ENCODE results near the gene STARD3.

Gene STARD3

GRCh38 chr17:39672522-39673334 is 35.8 kb downstream of the STARD3 start:
- DNase-seq (ENCODE audit: low read depth) = no peak

DNA sequence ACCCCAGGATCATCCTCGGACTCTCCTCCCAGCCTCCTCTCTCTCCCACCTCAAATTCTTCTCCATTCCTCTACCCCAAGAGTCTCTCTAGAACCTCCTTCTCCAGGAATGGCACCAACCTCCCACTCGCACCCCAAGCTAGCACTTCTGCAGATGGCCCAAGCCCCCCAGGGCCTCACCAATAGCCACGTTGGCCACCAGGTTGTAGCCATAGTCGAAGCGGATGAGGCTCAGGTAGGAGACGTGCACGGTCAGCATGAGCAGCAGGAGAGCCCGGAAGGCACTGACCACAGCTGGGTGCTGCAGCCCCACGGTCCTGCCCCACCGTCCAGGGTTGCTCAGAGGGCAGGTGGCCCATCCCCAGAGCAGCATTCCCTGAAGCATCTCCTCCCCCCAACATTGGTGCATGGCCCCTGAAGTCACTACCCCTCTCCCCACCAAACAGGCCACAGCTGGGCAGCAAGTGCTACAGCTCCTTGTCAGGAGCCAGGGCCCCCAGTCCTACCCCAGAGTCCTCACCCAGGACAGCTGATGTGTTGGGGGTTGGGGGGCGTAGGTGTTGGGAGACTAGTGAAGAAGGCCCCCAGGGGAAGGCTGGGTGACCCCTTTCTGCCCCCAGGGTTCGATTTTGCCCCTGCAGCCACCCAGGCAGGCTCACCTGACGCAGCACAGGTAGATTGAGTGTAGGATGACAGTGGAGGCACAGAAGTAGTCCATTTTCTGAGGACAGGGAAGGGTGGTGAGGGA is 36.6 kb downstream of the STARD3 start:
- DNase-seq (ENCODE audit: low read depth) = no peak

DNA sequence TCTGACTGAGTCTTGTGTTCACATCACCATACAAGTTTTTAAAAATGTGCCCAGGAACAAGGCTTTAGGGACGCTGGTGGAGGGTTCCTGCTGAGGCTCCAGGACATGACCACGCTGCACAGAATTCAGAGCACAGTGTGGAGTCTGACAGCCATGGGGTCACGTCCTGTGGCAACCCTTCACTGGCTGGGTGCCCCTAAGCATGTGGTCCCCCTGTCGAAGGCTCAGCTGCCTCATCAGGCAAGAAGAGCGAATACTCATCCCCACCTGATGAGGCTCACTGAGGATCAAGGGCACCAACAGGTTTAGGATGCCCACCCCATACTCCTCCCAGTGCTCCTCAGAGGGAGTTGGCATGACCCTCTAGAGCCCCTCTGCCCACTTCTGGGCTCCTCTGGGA is 37.2 kb downstream of the STARD3 start:
- DNase-seq (ENCODE audit: low read depth) = no peak

DNA sequence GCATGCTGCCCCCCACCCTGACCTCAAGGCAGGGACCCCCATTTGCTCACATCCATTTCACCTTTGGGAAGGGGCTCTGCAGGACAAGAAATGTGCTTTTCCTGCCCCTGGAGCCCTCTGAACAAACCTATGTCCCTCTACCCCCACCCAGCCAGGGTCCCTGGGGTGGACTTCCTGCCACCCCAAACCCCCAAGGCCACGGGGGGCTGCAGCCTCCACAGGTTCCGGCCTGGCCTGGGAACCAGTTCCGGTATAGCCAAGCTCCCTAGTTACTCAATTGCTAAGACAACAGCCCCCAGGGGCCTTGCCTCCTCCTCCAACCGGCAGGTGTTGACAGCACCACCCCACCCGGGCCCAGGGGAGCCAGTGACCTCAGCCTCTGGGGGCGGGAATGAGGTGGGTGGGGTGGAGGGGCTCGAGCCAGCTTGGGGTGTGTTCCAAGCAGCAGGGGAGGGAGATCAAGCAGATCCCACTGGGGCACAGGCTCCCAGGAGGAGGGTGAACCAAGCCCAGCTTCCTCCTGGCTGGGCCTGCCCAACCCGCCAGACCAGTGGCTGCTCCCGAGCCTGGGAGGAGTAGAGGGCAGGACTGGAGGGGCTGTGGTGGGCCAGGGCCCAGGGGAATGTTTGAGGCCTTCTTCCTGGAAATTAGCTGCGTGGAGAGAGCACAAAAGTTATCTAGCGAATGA is 37.9 kb downstream of the STARD3 start:
- no peak for DNase-seq (ENCODE audit: low read depth)

GRCh38 chr17:39675390-39676082 is 38.6 kb downstream of the STARD3 start:
- no peak for DNase-seq (ENCODE audit: low read depth)

DNA sequence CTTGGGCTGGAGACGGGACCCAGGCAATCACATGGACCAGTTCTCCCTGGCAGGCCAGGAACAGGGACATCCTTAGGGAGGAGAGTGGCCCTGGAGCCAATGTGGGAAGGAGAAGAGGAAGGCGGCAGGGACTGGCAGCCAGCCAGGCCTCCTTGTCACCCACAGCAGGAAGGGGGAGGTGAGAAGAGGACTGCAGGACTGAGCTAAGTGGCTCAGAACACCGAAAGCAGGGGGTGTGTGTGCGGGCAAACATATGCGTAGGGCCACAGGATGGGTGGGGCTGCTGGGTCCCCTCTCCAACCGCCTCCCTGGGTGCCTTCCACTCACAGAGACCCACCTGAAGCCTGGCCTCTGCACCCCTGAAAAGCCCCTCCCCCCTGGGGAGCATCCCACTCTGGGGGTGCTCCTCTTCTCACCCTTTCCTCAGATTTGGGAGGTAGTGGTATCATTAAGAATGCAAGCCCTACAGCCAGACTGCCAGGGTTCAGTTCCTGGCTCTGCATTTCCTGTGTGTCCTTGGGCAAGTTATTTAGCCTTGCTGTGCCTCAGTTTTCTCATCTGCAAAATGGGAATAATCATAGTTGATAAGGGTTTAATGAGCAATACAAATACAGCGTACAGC is 39.4 kb downstream of the STARD3 start:
- no peak for DNase-seq (ENCODE audit: low read depth)

- DNase-seq (ENCODE audit: low read depth) = no peak
Measured at GRCh38 chr17:39677072-39677471, 40.1 kb downstream of the STARD3 start.

DNA sequence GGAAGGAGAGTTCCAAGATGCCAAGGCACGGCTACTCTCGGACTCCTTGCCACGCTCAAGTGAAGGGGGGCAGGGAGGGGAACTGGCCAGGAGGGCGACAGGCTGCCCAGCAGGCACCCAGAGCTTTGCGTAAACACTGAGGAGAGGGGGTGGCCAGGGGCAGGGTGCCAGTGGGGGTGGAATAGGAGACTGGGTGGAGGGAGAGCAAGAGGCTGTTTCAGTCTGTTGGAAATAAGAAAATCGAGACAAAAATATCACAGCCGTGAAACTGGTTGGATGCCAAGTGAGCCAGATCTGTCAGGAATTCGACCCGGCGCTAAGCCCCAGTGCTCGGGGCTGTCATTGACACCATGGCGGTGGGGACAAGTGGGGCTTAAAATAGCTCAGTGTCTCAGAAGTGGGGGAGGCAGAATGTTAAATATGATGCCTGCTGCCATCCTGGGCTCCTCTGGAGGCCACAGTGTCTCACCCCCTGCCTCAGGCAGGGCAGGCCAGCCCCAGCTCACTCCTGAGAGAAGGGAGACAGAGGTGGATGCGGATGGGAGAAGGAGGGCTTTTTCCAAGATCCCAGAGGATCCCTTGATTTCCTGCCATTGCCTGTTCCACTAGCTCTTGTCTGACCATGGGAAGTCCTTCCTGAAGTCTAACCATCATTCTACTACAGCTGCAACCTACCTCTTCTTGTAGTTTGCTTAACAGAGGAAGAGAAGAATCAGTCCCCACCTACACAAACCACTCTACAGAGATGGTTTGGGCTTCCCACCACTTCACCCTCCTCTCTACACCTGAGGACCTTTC is 40.8 kb downstream of the STARD3 start:
- no peak for DNase-seq (ENCODE audit: low read depth)

GRCh38 chr17:39678340-39679116 is 41.6 kb downstream of the STARD3 start:
- no peak for DNase-seq (ENCODE audit: low read depth)

DNA sequence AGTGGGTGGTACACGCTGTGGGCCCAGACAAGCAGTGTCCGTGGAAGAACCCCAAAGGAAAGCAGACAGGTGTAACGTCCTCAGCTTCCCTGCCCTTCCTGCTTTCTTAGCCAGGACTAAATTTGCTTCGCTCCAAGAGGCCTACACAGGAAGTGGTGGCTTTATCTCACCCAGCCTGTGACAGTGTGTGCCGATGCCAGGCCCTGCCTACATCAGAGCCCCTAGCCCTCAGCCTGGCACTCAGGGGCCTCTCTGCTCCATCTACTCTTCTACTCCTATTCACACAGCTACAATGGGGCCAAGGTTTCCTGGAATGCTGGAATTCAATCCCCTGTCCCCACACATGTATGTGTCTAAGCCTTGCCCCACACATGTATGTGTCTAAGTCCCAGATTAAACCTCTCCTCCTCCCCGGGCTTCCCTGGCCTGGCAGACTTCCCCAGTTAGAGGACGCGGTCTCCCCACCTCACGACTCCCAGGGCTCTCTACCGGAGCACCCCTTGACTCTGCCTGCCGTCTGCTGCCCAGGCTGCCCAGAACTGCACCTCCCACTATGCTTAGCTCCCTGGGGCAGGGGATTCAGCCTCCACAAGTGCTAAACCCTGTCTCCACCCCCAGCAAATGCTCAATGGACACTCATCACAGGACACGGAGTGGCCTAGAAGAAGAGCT is 42.7 kb downstream of the STARD3 start:
- no peak for DNase-seq (ENCODE audit: low read depth)

- DNase-seq (ENCODE audit: low read depth) = no peak
Measured at GRCh38 chr17:39683295-39683939, 46.5 kb downstream of the STARD3 start.

- no peak for DNase-seq (ENCODE audit: low read depth)
Measured at GRCh38 chr17:39684369-39685192, 47.6 kb downstream of the STARD3 start.

- DNase-seq (ENCODE audit: low read depth) = no peak
Measured at GRCh38 chr17:39687101-39687545, 50.2 kb downstream of the STARD3 start.

DNA sequence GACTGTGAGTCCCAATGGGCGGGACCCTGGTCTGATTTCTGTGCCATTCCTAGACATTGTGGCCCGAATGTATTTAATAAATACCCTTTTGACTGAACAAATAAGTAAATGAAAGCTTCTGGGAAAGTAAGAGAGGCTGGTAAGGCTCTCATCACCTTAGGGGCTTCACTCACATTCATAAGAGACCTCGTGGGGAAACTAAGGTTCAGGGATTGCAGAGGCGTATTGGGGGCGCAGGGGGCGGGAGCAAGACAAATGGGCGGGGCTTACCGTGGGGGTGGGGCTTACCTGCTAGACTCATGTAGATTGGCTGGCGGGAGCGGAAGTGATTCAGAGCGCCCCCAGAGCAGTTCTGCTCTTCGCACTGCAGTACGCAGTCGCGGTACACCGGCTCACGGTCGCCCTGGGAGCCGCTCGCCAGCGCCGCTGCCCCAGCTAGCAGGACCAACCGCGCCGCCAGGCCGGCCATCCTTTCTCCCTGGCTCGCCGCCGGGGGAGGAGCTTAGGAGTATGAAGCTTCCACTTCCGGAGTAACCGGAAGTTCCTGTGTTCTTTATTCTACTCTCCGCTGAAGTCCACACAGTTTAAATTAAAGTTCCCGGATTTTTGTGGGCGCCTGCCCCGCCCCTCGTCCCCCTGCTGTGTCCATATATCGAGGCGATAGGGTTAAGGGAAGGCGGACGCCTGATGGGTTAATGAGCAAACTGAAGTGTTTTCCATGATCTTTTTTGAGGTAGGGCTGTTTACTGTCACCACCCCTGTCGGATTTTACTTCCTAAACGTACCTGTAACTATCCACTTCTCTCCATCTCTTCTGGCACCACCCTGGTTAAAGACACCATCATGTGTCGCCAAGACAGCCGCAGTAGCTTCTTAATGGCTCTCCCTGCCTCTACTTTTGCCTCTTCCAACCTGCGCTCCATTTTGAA is 50.9 kb downstream of the STARD3 start, which contains the start of gene PGAP3:
Gene PGAP3, minus strand, starts transcription at position 512 of the 929 bp plus-strand sequence. Its CDS starts 43 bp downstream, at position 469.
- peak; percentile 83 for DNase-seq (ENCODE audit: low read depth)

DNA sequence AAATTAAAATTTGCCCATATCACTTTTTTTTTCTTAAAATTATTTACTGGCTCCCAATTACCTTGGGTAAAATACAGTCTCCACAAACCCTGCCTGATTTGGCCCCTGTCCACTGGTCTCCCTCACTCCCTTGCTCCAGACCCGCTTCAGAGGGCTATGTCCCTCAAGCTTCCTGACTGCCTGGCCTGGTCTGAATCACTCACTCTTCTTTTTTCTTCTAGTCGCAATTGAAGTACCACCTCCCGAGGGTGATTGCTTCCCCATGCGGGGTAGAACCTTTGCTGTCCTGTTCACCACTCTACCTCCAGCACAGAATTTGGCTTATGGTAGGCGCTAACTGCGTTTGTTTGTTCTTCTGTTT is 51.5 kb downstream of the STARD3 start:
- DNase-seq (ENCODE audit: low read depth) = no peak

GRCh38 chr17:39688945-39689344 is 52.0 kb downstream of the STARD3 start:
- DNase-seq (ENCODE audit: low read depth) = no peak

DNA sequence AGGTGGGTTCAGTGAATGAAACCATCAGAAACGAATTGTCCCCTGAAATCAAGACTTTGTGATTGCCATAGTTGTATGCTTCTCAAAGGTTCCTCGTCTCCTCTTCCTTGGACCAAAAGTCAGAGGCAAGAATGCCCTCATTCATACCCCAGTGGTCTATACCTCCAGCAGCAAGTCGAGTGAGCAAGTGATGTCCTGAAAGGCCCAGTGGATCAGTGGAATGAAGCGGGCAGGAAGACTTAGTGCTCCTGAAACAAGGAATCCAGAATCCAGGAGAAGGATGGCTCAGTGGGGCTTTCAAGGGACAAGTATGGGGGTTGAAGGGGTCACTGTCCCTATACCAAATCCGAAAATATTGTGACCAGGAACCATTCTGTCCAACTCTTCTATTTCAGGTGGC is 57.6 kb downstream of the STARD3 start:
- DNase-seq (ENCODE audit: low read depth) = no peak
